Cardiac muscle cell (in vitro differentiated cells and primary cell): ENCODE data around the gene GOLGA7B. TPM values are rescaled to one million over a fixed set of nuclear protein-coding genes. Genes with fewer than 3 reads are reported as not detected.

Experiments
- DNase-seq, 2 donors: peaks; one replicate each; pipeline versions ENCODE4 v3.0.0 to v3.0.0-alpha.2; 2010 to 2017; ENCODE audit warnings: low read depth in 1 of 2, low spot score in 1 of 2
- H3K27ac ChIP-seq: fragments of 200-600 bp; sonication (generic); 2 replicates; pipeline ENCODE4 v1.5.1; 2016
- H3K27me3 ChIP-seq: fragments of 200-600 bp; sonication (generic); 2 replicates; pipeline ENCODE4 v1.6.0; 2016; ENCODE audit warnings: control low read depth
- H3K36me3 ChIP-seq: fragments of 200-600 bp; sonication (generic); 2 replicates; pipeline ENCODE4 v1.5.1; 2016; ENCODE audit warnings: control low read depth
- H3K4me1 ChIP-seq: fragments of 200-600 bp; sonication (generic); 2 replicates; pipeline ENCODE4 v1.8.1; 2017; ENCODE audit warnings: low read depth, mild to moderate bottlenecking, mixed run types
- H3K4me3 ChIP-seq: fragments of 200-600 bp; sonication (generic); 2 replicates; pipeline ENCODE4 v1.5.1; 2016; ENCODE audit warnings: mild to moderate bottlenecking
- H3K9me3 ChIP-seq: fragments of 200-600 bp; sonication (generic); 2 replicates; pipeline ENCODE4 v1.5.1; 2017; ENCODE audit warnings: low read depth, mild to moderate bottlenecking, control low read depth
- polyA plus RNA-seq: library from polyadenylated mRNA; unstranded; fragments of >200 nt; fragmentation: Nextera tagmentation; extraction: Ambion mirVana; gene quantifications from 2 replicates; pipeline ENCODE4 v1.2.1, GENCODE V29; 2016
- total RNA-seq: library from RNA; depleted of rRNA; stranded (reverse); fragments of >200 nt; gene quantifications from 2 replicates; pipeline ENCODE4 v1.2.3, GENCODE V29; 2016
- TF ChIP-seq, protein P1 (sequence below): IDR thresholded peaks from 2 replicates; pipeline ENCODE4 v1.5.1; 2012; ENCODE audit warnings: low read depth, mild to moderate bottlenecking, low read length

Gene GOLGA7B
- total and polyA plus RNA-seq, 2 experiments from 2014 or later, result 0.27 to 2.8 TPM

GRCh38 chr10:97844678-97845077, 5.0 kb upstream of the GOLGA7B start:
- no peak for DNase-seq
- TF ChIP-seq, protein P1, sequence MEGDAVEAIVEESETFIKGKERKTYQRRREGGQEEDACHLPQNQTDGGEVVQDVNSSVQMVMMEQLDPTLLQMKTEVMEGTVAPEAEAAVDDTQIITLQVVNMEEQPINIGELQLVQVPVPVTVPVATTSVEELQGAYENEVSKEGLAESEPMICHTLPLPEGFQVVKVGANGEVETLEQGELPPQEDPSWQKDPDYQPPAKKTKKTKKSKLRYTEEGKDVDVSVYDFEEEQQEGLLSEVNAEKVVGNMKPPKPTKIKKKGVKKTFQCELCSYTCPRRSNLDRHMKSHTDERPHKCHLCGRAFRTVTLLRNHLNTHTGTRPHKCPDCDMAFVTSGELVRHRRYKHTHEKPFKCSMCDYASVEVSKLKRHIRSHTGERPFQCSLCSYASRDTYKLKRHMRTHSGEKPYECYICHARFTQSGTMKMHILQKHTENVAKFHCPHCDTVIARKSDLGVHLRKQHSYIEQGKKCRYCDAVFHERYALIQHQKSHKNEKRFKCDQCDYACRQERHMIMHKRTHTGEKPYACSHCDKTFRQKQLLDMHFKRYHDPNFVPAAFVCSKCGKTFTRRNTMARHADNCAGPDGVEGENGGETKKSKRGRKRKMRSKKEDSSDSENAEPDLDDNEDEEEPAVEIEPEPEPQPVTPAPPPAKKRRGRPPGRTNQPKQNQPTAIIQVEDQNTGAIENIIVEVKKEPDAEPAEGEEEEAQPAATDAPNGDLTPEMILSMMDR, result no peak
- no peak overlapping the region for H3K4me3 ChIP-seq
- peaks cover 9% of the 10 kb centered on the region for H3K4me1 ChIP-seq
- no peaks in the 10 kb centered on the region for H3K9me3 ChIP-seq
- peaks cover 46% of the 10 kb centered on the region for H3K27me3 ChIP-seq
- no peaks in the 10 kb centered on the region for H3K36me3 ChIP-seq
- no peak overlapping the region for H3K27ac ChIP-seq

DNA sequence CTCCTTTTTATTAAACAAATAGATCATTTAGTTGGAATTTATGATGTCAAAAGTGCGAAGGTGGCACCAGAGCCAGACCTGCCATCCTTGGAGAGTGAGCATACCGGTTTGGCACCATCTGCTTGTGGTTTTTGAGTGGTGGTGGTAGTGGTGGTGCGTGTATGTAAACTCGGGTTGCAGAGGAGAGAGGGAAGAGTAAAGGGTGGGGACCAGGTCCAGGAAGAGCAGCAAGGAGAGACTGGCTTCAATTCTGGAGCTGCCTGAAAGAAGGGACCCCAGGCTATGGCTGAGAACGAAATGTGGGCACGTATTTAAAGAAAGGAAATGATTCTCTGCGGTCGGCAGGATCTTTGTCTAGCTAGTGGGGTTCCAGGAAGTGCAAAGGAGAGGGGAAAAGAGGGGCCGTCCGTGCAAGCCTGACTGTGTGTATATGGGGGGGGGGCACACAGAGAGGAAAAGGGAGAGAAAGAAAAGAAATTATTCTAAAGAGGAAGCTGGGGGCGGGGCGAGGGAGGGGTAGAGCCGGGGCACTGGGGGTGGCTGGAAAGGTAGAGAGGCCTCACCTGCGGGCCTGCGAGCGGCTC, 448 bp upstream of the GOLGA7B start:
- Histone ChIP-seq H3K4me1 (no peaks in the 10 kb centered on the region), H3K27me3 (peaks cover 80% of the 10 kb centered on the region), H3K27ac (no peak overlapping the region), H3K9me3 (no peaks in the 10 kb centered on the region), H3K4me3 (peak overlapping the region; percentile 50), H3K36me3 (no peaks in the 10 kb centered on the region)
- no peak for DNase-seq
- TF ChIP-seq, protein P1, result no peak

GRCh38 chr10:97850446-97850845, 803 bp downstream of the GOLGA7B start:
- Histone ChIP-seq H3K27me3 (peaks cover 76% of the 10 kb centered on the region), H3K4me1 (no peaks in the 10 kb centered on the region), H3K36me3 (no peaks in the 10 kb centered on the region), H3K4me3 (no peak overlapping the region), H3K9me3 (no peaks in the 10 kb centered on the region), H3K27ac (no peak overlapping the region)
- TF ChIP-seq, protein P1, result no peak
- peak; percentile 14 to 30 for DNase-seq

- no peaks in the 10 kb centered on the region for H3K4me1 ChIP-seq
- H3K36me3 ChIP-seq, result no peaks in the 10 kb centered on the region
- TF ChIP-seq, protein P1, result no peak
- no peak for DNase-seq
- H3K4me3 ChIP-seq, result no peak overlapping the region
- peaks cover 66% of the 10 kb centered on the region for H3K27me3 ChIP-seq
- H3K27ac ChIP-seq, result no peak overlapping the region
- H3K9me3 ChIP-seq, result no peaks in the 10 kb centered on the region
These were observed 1.8 kb downstream of the GOLGA7B start for GRCh38 chr10:97851341-97852001.

DNA sequence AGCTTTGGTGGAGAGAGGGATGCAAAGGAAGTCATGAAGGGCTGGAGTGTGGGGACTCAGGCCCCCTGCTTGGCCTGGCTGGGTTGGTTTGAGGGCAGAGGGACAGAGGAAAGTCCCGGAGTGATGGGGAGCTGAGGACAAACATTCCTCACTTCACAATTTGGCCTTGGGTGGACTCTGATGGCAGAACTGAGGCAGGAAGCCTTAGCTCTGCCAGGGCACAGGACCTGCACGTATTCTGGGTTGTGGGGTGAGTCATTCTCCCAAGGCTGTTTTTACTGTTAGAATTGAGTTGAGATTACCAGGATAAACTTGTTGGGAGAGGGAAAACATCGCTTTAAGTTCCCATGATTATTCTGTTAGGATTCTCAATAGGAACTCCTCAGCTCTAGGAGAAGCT, 2.6 kb downstream of the GOLGA7B start:
- Histone ChIP-seq H3K36me3 (no peaks in the 10 kb centered on the region), H3K4me1 (no peaks in the 10 kb centered on the region), H3K27me3 (peaks cover 58% of the 10 kb centered on the region), H3K9me3 (no peaks in the 10 kb centered on the region), H3K4me3 (no peak overlapping the region), H3K27ac (no peak overlapping the region)
- no peak for DNase-seq
- TF ChIP-seq, protein P1, result no peak
